ENCODE measurements around the gene MAP2K3. TPM values are rescaled to one million over a fixed set of nuclear protein-coding genes. Genes with fewer than 3 reads are reported as not detected.
A peak's percentile ranks its signal among the peaks of the same experiment; 100 is the strongest.
"Not testable (repeated sequence)": the region's sequence is repeated elsewhere in the genome, so short reads cannot be mapped to it uniquely, and the experiment has no call there.

The MAP2K3 gene
- total RNA-seq, 3 donors from 2014 or later = 216 to 260 (median 253) TPM

- H3K4me3 Mint-ChIP-seq; H3K9me3 Mint-ChIP-seq; DNase-seq; ATAC-seq; H3K27me3 Mint-ChIP-seq (ENCODE audit: low read depth); H3K4me1 Mint-ChIP-seq (ENCODE audit: low read depth); H3K36me3 Mint-ChIP-seq (ENCODE audit: insufficient read depth): not testable (repeated sequence)
Observed at GRCh38 chr17:21314701-21315111, 30.2 kb downstream of the MAP2K3 start.

- H3K36me3 Mint-ChIP-seq (ENCODE audit: insufficient read depth); H3K9me3 Mint-ChIP-seq; H3K27me3 Mint-ChIP-seq (ENCODE audit: low read depth); DNase-seq; ATAC-seq; H3K4me1 Mint-ChIP-seq (ENCODE audit: low read depth); H3K4me3 Mint-ChIP-seq: not testable (repeated sequence)
Observed at GRCh38 chr17:21315246-21316000, 30.9 kb downstream of the MAP2K3 start.

- H3K36me3 Mint-ChIP-seq (ENCODE audit: insufficient read depth); H3K4me3 Mint-ChIP-seq; H3K9me3 Mint-ChIP-seq; DNase-seq; H3K27me3 Mint-ChIP-seq (ENCODE audit: low read depth); H3K4me1 Mint-ChIP-seq (ENCODE audit: low read depth): not testable (repeated sequence)
- peak; percentile 88 to 90 for ATAC-seq
Observed at GRCh38 chr17:21316212-21316886, 31.8 kb downstream of the MAP2K3 start.

- not testable (repeated sequence) for H3K4me1 Mint-ChIP-seq (ENCODE audit: low read depth); H3K36me3 Mint-ChIP-seq (ENCODE audit: insufficient read depth); H3K9me3 Mint-ChIP-seq; DNase-seq; H3K4me3 Mint-ChIP-seq; H3K27me3 Mint-ChIP-seq (ENCODE audit: low read depth)
- peak in 1 of 2 donors; percentile 44 for ATAC-seq
Observed at GRCh38 chr17:21316887-21317500, 32.5 kb downstream of the MAP2K3 start.

GRCh38 chr17:21317821-21318220 is 33.3 kb downstream of the MAP2K3 start:
- not testable (repeated sequence) for H3K36me3 Mint-ChIP-seq (ENCODE audit: insufficient read depth); DNase-seq; H3K4me1 Mint-ChIP-seq (ENCODE audit: low read depth); ATAC-seq; H3K27me3 Mint-ChIP-seq (ENCODE audit: low read depth); H3K9me3 Mint-ChIP-seq; H3K4me3 Mint-ChIP-seq

- Mint-ChIP-seq H3K36me3 (ENCODE audit: insufficient read depth) (peaks cover 1% of the 10 kb centered on the region), H3K27me3 (ENCODE audit: low read depth) (no peaks in the 10 kb centered on the region), H3K4me3 (no peak overlapping the region), H3K9me3 (no peaks in the 10 kb centered on the region), H3K4me1 (ENCODE audit: low read depth) (peaks cover 6% of the 10 kb centered on the region)
- ATAC-seq = no peak
- no peak for DNase-seq
Observed at GRCh38 chr17:21318439-21318838, 33.9 kb downstream of the MAP2K3 start.

- not testable (repeated sequence) for H3K4me3 Mint-ChIP-seq; H3K27me3 Mint-ChIP-seq (ENCODE audit: low read depth); H3K4me1 Mint-ChIP-seq (ENCODE audit: low read depth); ATAC-seq; H3K9me3 Mint-ChIP-seq; H3K36me3 Mint-ChIP-seq (ENCODE audit: insufficient read depth); DNase-seq
Observed at GRCh38 chr17:21318856-21319255, 34.3 kb downstream of the MAP2K3 start.

- H3K4me1 Mint-ChIP-seq (ENCODE audit: low read depth); H3K4me3 Mint-ChIP-seq; ATAC-seq; H3K9me3 Mint-ChIP-seq; DNase-seq; H3K36me3 Mint-ChIP-seq (ENCODE audit: insufficient read depth); H3K27me3 Mint-ChIP-seq (ENCODE audit: low read depth): not testable (repeated sequence)
Observed at GRCh38 chr17:21319256-21319655, 34.7 kb downstream of the MAP2K3 start.

- not testable (repeated sequence) for ATAC-seq; H3K27me3 Mint-ChIP-seq (ENCODE audit: low read depth); H3K4me1 Mint-ChIP-seq (ENCODE audit: low read depth); H3K9me3 Mint-ChIP-seq; H3K36me3 Mint-ChIP-seq (ENCODE audit: insufficient read depth); DNase-seq; H3K4me3 Mint-ChIP-seq
Observed at GRCh38 chr17:21319686-21320375, 35.3 kb downstream of the MAP2K3 start.

GRCh38 chr17:21320430-21320829 is 35.9 kb downstream of the MAP2K3 start:
- not testable (repeated sequence) for H3K36me3 Mint-ChIP-seq (ENCODE audit: insufficient read depth); ATAC-seq; H3K4me3 Mint-ChIP-seq; H3K4me1 Mint-ChIP-seq (ENCODE audit: low read depth); H3K27me3 Mint-ChIP-seq (ENCODE audit: low read depth); DNase-seq; H3K9me3 Mint-ChIP-seq

GRCh38 chr17:21321061-21321460 is 36.5 kb downstream of the MAP2K3 start:
- H3K27me3 Mint-ChIP-seq (ENCODE audit: low read depth); H3K9me3 Mint-ChIP-seq; DNase-seq; H3K4me3 Mint-ChIP-seq; ATAC-seq; H3K4me1 Mint-ChIP-seq (ENCODE audit: low read depth); H3K36me3 Mint-ChIP-seq (ENCODE audit: insufficient read depth): not testable (repeated sequence)

GRCh38 chr17:21321744-21322191 is 37.3 kb downstream of the MAP2K3 start:
- not testable (repeated sequence) for H3K4me1 Mint-ChIP-seq (ENCODE audit: low read depth); ATAC-seq; H3K4me3 Mint-ChIP-seq

GRCh38 chr17:21323257-21324111 is 39.0 kb downstream of the MAP2K3 start:
- peak overlapping the region; percentile 86 for H3K4me3 Mint-ChIP-seq
- ATAC-seq = peak in 1 of 2 donors; percentile 12
- H3K36me3 Mint-ChIP-seq (ENCODE audit: insufficient read depth); H3K27me3 Mint-ChIP-seq (ENCODE audit: low read depth); H3K9me3 Mint-ChIP-seq; DNase-seq; H3K4me1 Mint-ChIP-seq (ENCODE audit: low read depth): not testable (repeated sequence)

More at GRCh38 chr17:21321744-21322191, 37.3 kb downstream of the MAP2K3 start:
- H3K9me3 Mint-ChIP-seq; DNase-seq; H3K27me3 Mint-ChIP-seq (ENCODE audit: low read depth); H3K36me3 Mint-ChIP-seq (ENCODE audit: insufficient read depth): not testable (repeated sequence)

Data from activated T-cell treated with anti-CD3 and anti-CD28 coated beads, Interleukin-2, amount 50 U/mL, for 4 hours (primary cell).